K562 (cell line): ENCODE data around the gene HDHD3. TPM values are rescaled to one million over a fixed set of nuclear protein-coding genes. Genes with fewer than 3 reads are reported as not detected.

Experiments
- ILK ChIP-seq: fragments of 450-650 bp; IDR thresholded peaks from 2 replicates; pipeline ENCODE4 v1.6.1; 2016; ENCODE audit warnings: missing genetic modification characterization, low read depth, mild to moderate bottlenecking, missing compliant biosample characterization, moderate library complexity, borderline replicate concordance
- KLF16 ChIP-seq: IDR thresholded peaks from 2 replicates; pipeline ENCODE4 v1.6.1; 2016; ENCODE audit warnings: antibody characterized with exemption
- POLR2B ChIP-seq: fragments of 450-650 bp; IDR thresholded peaks from 2 replicates; pipeline ENCODE4 v1.6.1; 2018; ENCODE audit warnings: low read depth; ENCODE audit not compliant: partially characterized antibody
- RBBP5 ChIP-seq: fragments of 200-600 bp; sonication (generic); IDR thresholded peaks from 2 replicates; pipeline ENCODE4 v1.6.1; 2012; ENCODE audit warnings: borderline replicate concordance, mild to moderate bottlenecking, low read length, control low read depth, inconsistent platforms; ENCODE audit not compliant: insufficient read depth, poor library complexity, severe bottlenecking
- SOX6 ChIP-seq: fragments of 450-650 bp; IDR thresholded peaks from 2 replicates; pipeline ENCODE4 v1.6.1; 2014; ENCODE audit warnings: mild to moderate bottlenecking
- TAF1 ChIP-seq: IDR thresholded peaks from 2 replicates; pipeline ENCODE4 v1.6.1; 2011; ENCODE audit warnings: mild to moderate bottlenecking, low read length, moderate library complexity; ENCODE audit not compliant: insufficient read depth, control insufficient read depth, severe bottlenecking; ENCODE audit errors: extremely low read depth
- WHSC1 ChIP-seq: IDR thresholded peaks from one replicate; pipeline ENCODE4 v1.6.1; 2012; ENCODE audit warnings: low read length, control low read depth, inconsistent platforms
- ZNF175 ChIP-seq: fragments of 200-800 bp; sonication (Bioruptor generic); IDR thresholded peaks from 2 replicates; pipeline ENCODE4 v1.6.1; 2016; ENCODE audit warnings: low read depth, mild to moderate bottlenecking, missing genetic modification characterization, missing compliant biosample characterization
- ZNF347 ChIP-seq: fragments of 450-650 bp; formaldehyde crosslinking; IDR thresholded peaks from 2 replicates; pipeline ENCODE4 v1.4.0; 2020; ENCODE audit warnings: low read depth, mild to moderate bottlenecking, moderate library complexity
- ZNF586 ChIP-seq: fragments of 450-650 bp; formaldehyde crosslinking; conservative IDR thresholded peaks from 2 replicates; pipeline ENCODE4 v1.4.0; 2020; ENCODE audit warnings: mild to moderate bottlenecking, moderate library complexity
- polyA plus RNA-seq, 8 experiments: library from polyadenylated mRNA; depleted of rRNA in 4 of 8; stranded (reverse) in 5 of 8; unstranded in 3 of 8; fragments of >200 nt; fragmentation: Nextera tagmentation in 2 of 8; fragmentation: Illumina TruSeq in 1 of 8; extraction: Ambion mirVana in 2 of 8; extraction: Trizol in 1 of 8; gene quantifications; 2 replicates each; pipeline versions ENCODE4 v1.2.1 to v1.2.3, GENCODE V29; 2011 to 2014; ENCODE audit warnings: inconsistent platforms in 1 of 8, missing spikeins in 1 of 8
- total RNA-seq, 7 experiments: library from RNA; depleted of rRNA in 6 of 7; stranded (reverse); fragments of >200 nt in 6 of 7; fragmentation: Illumina TruSeq in 2 of 7; extraction: Trizol in 2 of 7; gene quantifications; 2 replicates each; pipeline versions ENCODE4 v1.2.1 to v1.2.3, GENCODE V29; 2011 to 2021; ENCODE audit warnings: low replicate concordance in 1 of 7
- TF ChIP-seq, protein P1 (sequence below), 2 experiments: fragments of 450-650 bp; IDR thresholded peaks; 2 replicates each; pipeline ENCODE4 v1.6.1; 2016; ENCODE audit warnings: mild to moderate bottlenecking in 2 of 2, borderline replicate concordance in 1 of 2, low read depth in 1 of 2, moderate library complexity in 1 of 2
- TF ChIP-seq, protein P2 (sequence below): fragments of 450-650 bp; formaldehyde crosslinking; IDR thresholded peaks from 2 replicates; pipeline ENCODE4 v1.4.0; 2022; ENCODE audit warnings: missing genetic modification characterization

Gene HDHD3
- total and polyA plus RNA-seq, 9 of the 15 experiments (the other 6 are each of a cell fraction or from before 2014, with no cell fraction given): 1.1 to 19.1 (median 10.9) TPM

DNA sequence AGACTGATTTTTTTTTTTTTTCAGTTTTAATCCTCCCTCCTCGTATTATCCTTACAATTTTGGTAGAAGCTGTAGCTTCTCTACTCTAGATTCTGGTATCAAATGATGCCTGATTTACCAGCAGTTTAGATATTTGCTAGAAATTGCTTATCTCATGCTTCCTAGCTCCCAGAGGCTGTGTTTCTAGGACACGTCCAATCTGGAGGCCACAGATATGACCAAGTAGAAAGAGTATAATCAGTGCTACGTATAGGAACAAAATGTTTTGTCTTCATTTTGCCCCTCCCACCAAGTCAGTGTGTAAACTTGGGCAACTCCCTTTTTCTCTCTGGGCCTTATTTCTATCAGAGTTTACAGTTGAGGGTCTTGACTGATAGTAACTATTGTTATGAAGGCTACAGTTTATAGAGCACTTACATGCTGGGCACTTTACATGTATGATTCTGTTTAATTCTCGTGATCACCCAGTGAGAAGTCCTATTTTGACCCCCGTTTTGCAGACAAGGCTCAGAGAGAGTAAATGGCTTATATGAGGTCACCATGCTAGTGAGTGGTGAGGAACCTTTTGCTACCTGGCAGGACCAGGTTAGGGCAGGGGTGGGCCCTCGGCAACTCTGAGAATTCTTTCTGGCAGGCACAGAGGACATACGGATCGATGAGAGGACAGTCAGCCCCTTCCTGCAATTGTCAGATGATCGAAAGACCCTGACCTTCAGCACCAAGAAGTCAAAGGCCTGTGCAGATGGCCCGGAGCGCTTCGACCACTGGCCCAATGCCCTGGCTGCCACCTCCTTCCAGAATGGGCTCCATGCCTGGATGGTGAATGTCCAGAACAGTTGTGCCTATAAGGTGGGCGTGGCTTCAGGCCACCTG, 7.6 kb downstream of the HDHD3 start (continued):
- TF ChIP-seq ZNF175 (CRISPR knock-in tag) (no peak), ILK (no peak), SOX6 (peak; percentile 100), ZNF347 (no peak), TAF1 (no peak), POLR2B (no peak), WHSC1 (no peak), KLF16 (peak; percentile 92), RBBP5 (no peak), ZNF586 (CRISPR knock-in tag) (no peak)
- TF ChIP-seq, protein P1, sequence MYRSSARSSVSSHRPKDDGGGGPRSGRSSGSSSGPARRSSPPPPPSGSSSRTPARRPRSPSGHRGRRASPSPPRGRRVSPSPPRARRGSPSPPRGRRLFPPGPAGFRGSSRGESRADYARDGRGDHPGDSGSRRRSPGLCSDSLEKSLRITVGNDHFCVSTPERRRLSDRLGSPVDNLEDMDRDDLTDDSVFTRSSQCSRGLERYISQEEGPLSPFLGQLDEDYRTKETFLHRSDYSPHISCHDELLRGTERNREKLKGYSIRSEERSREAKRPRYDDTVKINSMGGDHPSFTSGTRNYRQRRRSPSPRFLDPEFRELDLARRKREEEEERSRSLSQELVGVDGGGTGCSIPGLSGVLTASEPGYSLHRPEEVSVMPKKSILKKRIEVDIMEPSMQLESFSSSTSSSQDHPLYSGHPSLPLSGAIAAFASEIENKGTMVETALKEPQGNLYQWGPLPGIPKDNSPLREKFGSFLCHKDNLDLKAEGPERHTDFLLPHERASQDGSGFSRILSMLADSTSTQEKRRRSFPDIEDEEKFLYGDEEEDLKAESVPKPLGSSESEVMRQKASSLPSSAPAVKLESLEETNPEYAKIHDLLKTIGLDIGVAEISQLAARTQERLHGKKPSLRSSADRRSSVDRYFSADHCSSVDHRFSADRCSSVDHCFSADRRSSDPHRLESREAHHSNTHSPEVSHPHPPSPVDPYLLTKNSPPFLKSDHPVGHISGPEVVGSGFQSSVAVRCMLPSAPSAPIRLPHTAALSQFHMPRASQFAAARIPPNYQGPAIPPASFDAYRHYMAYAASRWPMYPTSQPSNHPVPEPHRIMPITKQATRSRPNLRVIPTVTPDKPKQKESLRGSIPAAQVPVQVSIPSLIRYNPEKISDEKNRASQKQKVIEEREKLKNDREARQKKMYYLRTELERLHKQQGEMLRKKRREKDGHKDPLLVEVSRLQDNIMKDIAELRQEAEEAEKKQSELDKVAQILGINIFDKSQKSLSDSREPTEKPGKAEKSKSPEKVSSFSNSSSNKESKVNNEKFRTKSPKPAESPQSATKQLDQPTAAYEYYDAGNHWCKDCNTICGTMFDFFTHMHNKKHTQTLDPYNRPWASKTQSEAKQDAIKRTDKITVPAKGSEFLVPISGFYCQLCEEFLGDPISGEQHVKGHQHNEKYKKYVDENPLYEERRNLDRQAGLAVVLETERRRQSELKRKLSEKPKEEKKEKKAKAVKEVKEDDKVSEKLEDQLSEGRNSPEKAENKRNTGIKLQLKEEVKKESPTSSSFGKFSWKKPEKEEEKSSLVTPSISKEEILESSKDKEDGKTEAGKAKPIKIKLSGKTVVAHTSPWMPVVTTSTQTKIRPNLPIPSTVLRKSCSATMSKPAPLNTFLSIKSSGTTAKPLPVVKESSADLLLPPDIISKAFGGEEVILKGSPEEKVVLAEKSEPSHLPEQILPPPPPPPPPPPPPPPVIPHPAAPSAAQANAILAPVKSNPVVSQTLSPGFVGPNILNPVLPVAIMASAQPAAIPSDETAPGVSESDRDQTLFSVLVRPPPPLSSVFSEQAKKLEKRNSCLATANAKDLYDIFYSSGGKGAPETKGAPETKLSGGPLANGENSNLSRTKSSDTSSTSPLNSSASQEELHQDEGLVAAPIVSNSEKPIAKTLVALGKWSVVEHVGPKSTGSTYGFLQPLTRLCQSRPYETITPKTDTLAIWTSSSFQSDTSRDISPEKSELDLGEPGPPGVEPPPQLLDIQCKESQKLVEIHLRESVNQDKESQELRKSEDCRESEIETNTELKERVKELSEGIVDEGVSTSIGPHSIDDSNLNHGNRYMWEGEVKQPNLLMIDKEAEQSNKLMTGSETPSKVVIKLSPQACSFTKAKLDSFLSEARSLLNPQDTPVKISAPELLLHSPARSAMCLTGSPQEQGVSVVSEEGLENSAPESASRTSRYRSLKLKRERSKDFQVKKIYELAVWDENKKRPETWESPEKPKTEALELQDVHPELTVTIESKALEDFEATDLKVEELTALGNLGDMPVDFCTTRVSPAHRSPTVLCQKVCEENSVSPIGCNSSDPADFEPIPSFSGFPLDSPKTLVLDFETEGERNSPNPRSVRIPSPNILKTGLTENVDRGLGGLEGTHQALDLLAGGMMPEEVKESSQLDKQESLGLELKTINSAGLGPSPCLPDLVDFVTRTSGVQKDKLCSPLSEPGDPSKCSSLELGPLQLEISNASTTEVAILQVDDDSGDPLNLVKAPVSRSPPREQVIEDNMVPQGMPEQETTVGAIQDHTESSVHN (IDR thresholded peaks at IDR 0.05; ENCODE audit: borderline replicate concordance in 1 of 2, low read depth in 1 of 2): no peak
- TF ChIP-seq, protein P2, sequence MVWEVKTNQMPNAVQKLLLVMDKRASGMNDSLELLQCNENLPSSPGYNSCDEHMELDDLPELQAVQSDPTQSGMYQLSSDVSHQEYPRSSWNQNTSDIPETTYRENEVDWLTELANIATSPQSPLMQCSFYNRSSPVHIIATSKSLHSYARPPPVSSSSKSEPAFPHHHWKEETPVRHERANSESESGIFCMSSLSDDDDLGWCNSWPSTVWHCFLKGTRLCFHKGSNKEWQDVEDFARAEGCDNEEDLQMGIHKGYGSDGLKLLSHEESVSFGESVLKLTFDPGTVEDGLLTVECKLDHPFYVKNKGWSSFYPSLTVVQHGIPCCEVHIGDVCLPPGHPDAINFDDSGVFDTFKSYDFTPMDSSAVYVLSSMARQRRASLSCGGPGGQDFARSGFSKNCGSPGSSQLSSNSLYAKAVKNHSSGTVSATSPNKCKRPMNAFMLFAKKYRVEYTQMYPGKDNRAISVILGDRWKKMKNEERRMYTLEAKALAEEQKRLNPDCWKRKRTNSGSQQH (CRISPR knock-in tag): no peak
